Fibroblast of the conjunctiva (primary cell): ENCODE results near the gene FAIM.
"Not testable (repeated sequence)": the region's sequence is repeated elsewhere in the genome, so short reads cannot be mapped to it uniquely, and the experiment has no call there.

Experiments
- DNase-seq: peaks from one replicate; pipeline ENCODE4 v3.0.0-alpha.2; 2010; ENCODE audit warnings: low read depth

The FAIM gene

GRCh38 chr3:138680974-138681373, 72.4 kb downstream of the FAIM start:
- not testable (repeated sequence) for DNase-seq

- DNase-seq: no peak
Observed at GRCh38 chr3:138681463-138682220, 73.1 kb downstream of the FAIM start.

- DNase-seq: no peak
Observed at GRCh38 chr3:138682648-138683047, 74.1 kb downstream of the FAIM start.
